ENCODE results near the gene ADAM19. TPM values are rescaled to one million over a fixed set of nuclear protein-coding genes. Genes with fewer than 3 reads are reported as not detected.
A peak's percentile ranks its signal among the peaks of the same experiment; 100 is the strongest.

The ADAM19 gene
- total RNA-seq, 1 experiment from 2014 or later, result 4.9 TPM

GRCh38 chr5:157455057-157455456 lies 120.5 kb downstream of the ADAM19 start:
- DNase-seq, result no peak

GRCh38 chr5:157454273-157454672 lies 121.3 kb downstream of the ADAM19 start:
- DNase-seq, result no peak
- H3K79me2 ChIP-seq (ENCODE audit: low read length), result no peaks in the 10 kb centered on the region
- H3K9me3 ChIP-seq (ENCODE audit: low read length), result no peaks in the 10 kb centered on the region
- H3K27ac ChIP-seq (ENCODE audit: low read length), result no peak overlapping the region
- no peaks in the 10 kb centered on the region for H3K27me3 ChIP-seq (ENCODE audit: low read length)
- H3K9ac ChIP-seq (ENCODE audit: low read length), result no peak overlapping the region
- H2AFZ ChIP-seq (ENCODE audit: low read length), result no peak overlapping the region
- no peak overlapping the region for H3K4me3 ChIP-seq (ENCODE audit: low read length)
- H4K20me1 ChIP-seq (ENCODE audit: insufficient read depth, low read depth, low read length), result no peaks in the 10 kb centered on the region
- no peaks in the 10 kb centered on the region for H3K36me3 ChIP-seq (ENCODE audit: insufficient read depth, low read length)
- H3K4me2 ChIP-seq (ENCODE audit: low read depth, low read length, poor library complexity, severe bottlenecking), result no peak overlapping the region
- peaks cover 7% of the 10 kb centered on the region for H3K4me1 ChIP-seq (ENCODE audit: low read length)
- H3K9me2 ChIP-seq (replicated peaks; ENCODE audit: insufficient read depth, low read length), result no peaks in the 10 kb centered on the region

More at GRCh38 chr5:157455057-157455456, 120.5 kb downstream of the ADAM19 start:
- Histone ChIP-seq H3K4me3 (ENCODE audit: low read length) (no peak overlapping the region), H3K4me2 (ENCODE audit: low read depth, low read length, poor library complexity, severe bottlenecking) (no peak overlapping the region), H3K9me3 (ENCODE audit: low read length) (no peaks in the 10 kb centered on the region), H4K20me1 (ENCODE audit: insufficient read depth, low read depth, low read length) (no peaks in the 10 kb centered on the region), H3K9ac (ENCODE audit: low read length) (no peak overlapping the region), H2AFZ (ENCODE audit: low read length) (no peak overlapping the region), H3K27ac (ENCODE audit: low read length) (no peak overlapping the region), H3K9me2 (replicated peaks; ENCODE audit: insufficient read depth, low read length) (no peaks in the 10 kb centered on the region), H3K36me3 (ENCODE audit: insufficient read depth, low read length) (no peaks in the 10 kb centered on the region), H3K79me2 (ENCODE audit: low read length) (no peaks in the 10 kb centered on the region), H3K27me3 (ENCODE audit: low read length) (no peaks in the 10 kb centered on the region), H3K4me1 (ENCODE audit: low read length) (peaks cover 6% of the 10 kb centered on the region)

- Histone ChIP-seq H3K4me3 (ENCODE audit: low read length) (no peak overlapping the region), H3K27me3 (ENCODE audit: low read length) (no peaks in the 10 kb centered on the region), H3K4me2 (ENCODE audit: low read depth, low read length, poor library complexity, severe bottlenecking) (no peak overlapping the region), H3K9ac (ENCODE audit: low read length) (no peak overlapping the region), H4K20me1 (ENCODE audit: insufficient read depth, low read depth, low read length) (no peaks in the 10 kb centered on the region), H3K4me1 (ENCODE audit: low read length) (peaks cover 10% of the 10 kb centered on the region), H3K9me3 (ENCODE audit: low read length) (no peaks in the 10 kb centered on the region), H3K27ac (ENCODE audit: low read length) (no peak overlapping the region), H2AFZ (ENCODE audit: low read length) (no peak overlapping the region), H3K9me2 (replicated peaks; ENCODE audit: insufficient read depth, low read length) (no peaks in the 10 kb centered on the region), H3K36me3 (ENCODE audit: insufficient read depth, low read length) (no peaks in the 10 kb centered on the region), H3K79me2 (ENCODE audit: low read length) (no peaks in the 10 kb centered on the region)
- peak; percentile 37 for DNase-seq
Measured at GRCh38 chr5:157451806-157452205, 123.8 kb downstream of the ADAM19 start.

GRCh38 chr5:157450024-157450423 lies 125.6 kb downstream of the ADAM19 start:
- H3K9me3 ChIP-seq (ENCODE audit: low read length), result no peaks in the 10 kb centered on the region
- H3K9ac ChIP-seq (ENCODE audit: low read length), result no peak overlapping the region
- H3K27ac ChIP-seq (ENCODE audit: low read length), result no peak overlapping the region
- H3K36me3 ChIP-seq (ENCODE audit: insufficient read depth, low read length), result no peaks in the 10 kb centered on the region
- no peaks in the 10 kb centered on the region for H3K9me2 ChIP-seq (replicated peaks; ENCODE audit: insufficient read depth, low read length)
- no peak for DNase-seq
- no peaks in the 10 kb centered on the region for H3K79me2 ChIP-seq (ENCODE audit: low read length)
- no peak overlapping the region for H3K4me2 ChIP-seq (ENCODE audit: low read depth, low read length, poor library complexity, severe bottlenecking)
- H4K20me1 ChIP-seq (ENCODE audit: insufficient read depth, low read depth, low read length), result no peaks in the 10 kb centered on the region
- H3K4me3 ChIP-seq (ENCODE audit: low read length), result no peak overlapping the region
- H2AFZ ChIP-seq (ENCODE audit: low read length), result no peak overlapping the region
- H3K4me1 ChIP-seq (ENCODE audit: low read length), result peaks cover 10% of the 10 kb centered on the region
- no peaks in the 10 kb centered on the region for H3K27me3 ChIP-seq (ENCODE audit: low read length)

GRCh38 chr5:157449011-157449723 lies 126.4 kb downstream of the ADAM19 start:
- no peaks in the 10 kb centered on the region for H3K9me3 ChIP-seq (ENCODE audit: low read length)
- H3K4me1 ChIP-seq (ENCODE audit: low read length), result peaks cover 10% of the 10 kb centered on the region
- H3K36me3 ChIP-seq (ENCODE audit: insufficient read depth, low read length), result no peaks in the 10 kb centered on the region
- H3K27ac ChIP-seq (ENCODE audit: low read length), result no peak overlapping the region
- peak; percentile 24 for DNase-seq
- no peaks in the 10 kb centered on the region for H3K9me2 ChIP-seq (replicated peaks; ENCODE audit: insufficient read depth, low read length)
- H4K20me1 ChIP-seq (ENCODE audit: insufficient read depth, low read depth, low read length), result no peaks in the 10 kb centered on the region
- no peaks in the 10 kb centered on the region for H3K79me2 ChIP-seq (ENCODE audit: low read length)
- H3K4me2 ChIP-seq (ENCODE audit: low read depth, low read length, poor library complexity, severe bottlenecking), result no peak overlapping the region
- H3K27me3 ChIP-seq (ENCODE audit: low read length), result no peaks in the 10 kb centered on the region
- peak overlapping the region; percentile 26; the same call in 1 of the 2 replicates for H2AFZ ChIP-seq (ENCODE audit: low read length)
- no peak overlapping the region for H3K9ac ChIP-seq (ENCODE audit: low read length)
- H3K4me3 ChIP-seq (ENCODE audit: low read length), result no peak overlapping the region

- no peak overlapping the region for H2AFZ ChIP-seq (ENCODE audit: low read length)
- peaks cover 10% of the 10 kb centered on the region for H3K4me1 ChIP-seq (ENCODE audit: low read length)
- H3K27me3 ChIP-seq (ENCODE audit: low read length), result no peaks in the 10 kb centered on the region
- H3K79me2 ChIP-seq (ENCODE audit: low read length), result no peaks in the 10 kb centered on the region
- no peak overlapping the region for H3K9ac ChIP-seq (ENCODE audit: low read length)
- no peaks in the 10 kb centered on the region for H3K36me3 ChIP-seq (ENCODE audit: insufficient read depth, low read length)
- no peak overlapping the region for H3K4me2 ChIP-seq (ENCODE audit: low read depth, low read length, poor library complexity, severe bottlenecking)
- no peaks in the 10 kb centered on the region for H3K9me2 ChIP-seq (replicated peaks; ENCODE audit: insufficient read depth, low read length)
- H3K9me3 ChIP-seq (ENCODE audit: low read length), result no peaks in the 10 kb centered on the region
- H4K20me1 ChIP-seq (ENCODE audit: insufficient read depth, low read depth, low read length), result no peaks in the 10 kb centered on the region
- H3K27ac ChIP-seq (ENCODE audit: low read length), result no peak overlapping the region
- H3K4me3 ChIP-seq (ENCODE audit: low read length), result no peak overlapping the region
- DNase-seq, result peak; percentile 34
Measured at GRCh38 chr5:157447201-157447637, 128.4 kb downstream of the ADAM19 start.

GRCh38 chr5:157446412-157446935 lies 129.1 kb downstream of the ADAM19 start:
- Histone ChIP-seq H3K4me1 (ENCODE audit: low read length) (peaks cover 10% of the 10 kb centered on the region), H3K9me3 (ENCODE audit: low read length) (no peaks in the 10 kb centered on the region), H3K4me3 (ENCODE audit: low read length) (no peak overlapping the region), H2AFZ (ENCODE audit: low read length) (no peak overlapping the region), H3K36me3 (ENCODE audit: insufficient read depth, low read length) (no peaks in the 10 kb centered on the region), H3K9ac (ENCODE audit: low read length) (no peak overlapping the region), H3K27ac (ENCODE audit: low read length) (no peak overlapping the region), H3K79me2 (ENCODE audit: low read length) (no peaks in the 10 kb centered on the region), H3K27me3 (ENCODE audit: low read length) (no peaks in the 10 kb centered on the region), H3K4me2 (ENCODE audit: low read depth, low read length, poor library complexity, severe bottlenecking) (no peak overlapping the region), H3K9me2 (replicated peaks; ENCODE audit: insufficient read depth, low read length) (no peaks in the 10 kb centered on the region), H4K20me1 (ENCODE audit: insufficient read depth, low read depth, low read length) (no peaks in the 10 kb centered on the region)
- no peak for DNase-seq

GRCh38 chr5:157445745-157446411 lies 129.7 kb downstream of the ADAM19 start:
- H3K9ac ChIP-seq (ENCODE audit: low read length), result no peak overlapping the region
- H3K79me2 ChIP-seq (ENCODE audit: low read length), result no peaks in the 10 kb centered on the region
- H3K27ac ChIP-seq (ENCODE audit: low read length), result no peak overlapping the region
- no peaks in the 10 kb centered on the region for H4K20me1 ChIP-seq (ENCODE audit: insufficient read depth, low read depth, low read length)
- H3K4me3 ChIP-seq (ENCODE audit: low read length), result no peak overlapping the region
- H3K27me3 ChIP-seq (ENCODE audit: low read length), result no peaks in the 10 kb centered on the region
- DNase-seq, result peak; percentile 27
- H3K4me1 ChIP-seq (ENCODE audit: low read length), result peaks cover 10% of the 10 kb centered on the region
- no peaks in the 10 kb centered on the region for H3K9me3 ChIP-seq (ENCODE audit: low read length)
- no peak overlapping the region for H3K4me2 ChIP-seq (ENCODE audit: low read depth, low read length, poor library complexity, severe bottlenecking)
- no peaks in the 10 kb centered on the region for H3K9me2 ChIP-seq (replicated peaks; ENCODE audit: insufficient read depth, low read length)
- no peaks in the 10 kb centered on the region for H3K36me3 ChIP-seq (ENCODE audit: insufficient read depth, low read length)
- no peak overlapping the region for H2AFZ ChIP-seq (ENCODE audit: low read length)

Measured in Karpas-422 (cell line).